GM23338 (cell line): Measurements from ENCODE around the gene NMD3. TPM values are rescaled to one million over a fixed set of nuclear protein-coding genes. Genes with fewer than 3 reads are reported as not detected.
A peak's percentile ranks its signal among the peaks of the same experiment; 100 is the strongest.

Experiments
- ATAC-seq: fragments of 200-7000 bp; cut with Tn5 transposase; 3 replicates; pipeline ENCODE4 v1.9.1; 2020
- DNase-seq: peaks from one replicate; pipeline ENCODE4 v3.0.0-alpha.2; 2015; ENCODE audit warnings: low spot score
- H2AFZ ChIP-seq: fragments of 200-600 bp; sonication (generic); 2 replicates; pipeline ENCODE4 v1.8.0; 2016; ENCODE audit warnings: antibody characterized with exemption, mild to moderate bottlenecking, moderate library complexity
- H3F3A ChIP-seq: fragments of 200-600 bp; sonication (generic); replicated peaks from 2 replicates; pipeline ENCODE4 v1.8.0; 2017; ENCODE audit warnings: antibody characterized with exemption, mixed run types, low read depth
- H3K27ac ChIP-seq: fragments of 200-600 bp; sonication (generic); 2 replicates; pipeline ENCODE4 v1.6.1; 2016; ENCODE audit warnings: low read depth
- H3K27me3 ChIP-seq: fragments of 200-600 bp; sonication (generic); 2 replicates; pipeline ENCODE4 v1.8.0; 2016; ENCODE audit warnings: mild to moderate bottlenecking, mixed run types, moderate library complexity; ENCODE audit not compliant: insufficient read depth
- H3K36me3 ChIP-seq: fragments of 200-600 bp; sonication (generic); 2 replicates; pipeline ENCODE4 v1.8.0; 2016; ENCODE audit warnings: mild to moderate bottlenecking; ENCODE audit not compliant: insufficient read depth
- H3K4me1 ChIP-seq: fragments of 200-600 bp; sonication (generic); 2 replicates; pipeline ENCODE4 v1.8.0; 2016; ENCODE audit warnings: mild to moderate bottlenecking, moderate library complexity; ENCODE audit not compliant: insufficient read depth
- H3K4me2 ChIP-seq: fragments of 200-600 bp; sonication (generic); 2 replicates; pipeline ENCODE4 v1.7.1; 2017; ENCODE audit warnings: mixed run types
- H3K4me3 ChIP-seq: fragments of 200-600 bp; sonication (generic); 2 replicates; pipeline ENCODE4 v1.6.1; 2016; ENCODE audit warnings: mixed run types
- H3K79me2 ChIP-seq: fragments of 200-600 bp; sonication (generic); replicated peaks from 2 replicates; pipeline ENCODE4 v1.8.0; 2017; ENCODE audit warnings: mild to moderate bottlenecking; ENCODE audit not compliant: insufficient read depth
- H3K9me2 ChIP-seq: fragments of 200-600 bp; sonication (generic); 2 replicates; pipeline ENCODE4 v1.8.0; 2017; ENCODE audit not compliant: insufficient read depth
- H4K20me1 ChIP-seq: fragments of 200-600 bp; sonication (generic); replicated peaks from 2 replicates; pipeline ENCODE4 v1.8.0; 2017; ENCODE audit warnings: mild to moderate bottlenecking; ENCODE audit not compliant: insufficient read depth
- H3K27ac Mint-ChIP-seq: 2 replicates; pipeline ENCODE4 v1.8.0; 2020; ENCODE audit warnings: inconsistent platforms, mild to moderate bottlenecking, moderate library complexity, mixed read lengths
- H3K27me3 Mint-ChIP-seq: 3 replicates; pipeline ENCODE4 v1.8.0; 2022; ENCODE audit warnings: low read depth, mild to moderate bottlenecking, moderate library complexity, mixed read lengths, inconsistent platforms; ENCODE audit not compliant: insufficient read depth, poor library complexity
- H3K36me3 Mint-ChIP-seq: 3 replicates; pipeline ENCODE4 v1.8.0; 2021; ENCODE audit warnings: low read depth, mild to moderate bottlenecking, inconsistent platforms, moderate library complexity, mixed read lengths
- H3K4me1 Mint-ChIP-seq: 3 replicates; pipeline ENCODE4 v1.8.0; 2020; ENCODE audit warnings: mild to moderate bottlenecking, inconsistent platforms, mixed read lengths
- H3K4me3 Mint-ChIP-seq: 3 replicates; pipeline ENCODE4 v1.8.0; 2021; ENCODE audit warnings: moderate library complexity, mild to moderate bottlenecking, inconsistent platforms, mixed read lengths
- H3K9me3 Mint-ChIP-seq: 3 replicates; pipeline ENCODE4 v1.8.0; 2020; ENCODE audit warnings: moderate library complexity, mild to moderate bottlenecking, inconsistent platforms, mixed read lengths
- CREB1 ChIP-seq: fragments of 250-450 bp; sonication (Bioruptor Pico); IDR thresholded peaks from 2 replicates; pipeline ENCODE4 v1.5.0; 2020; ENCODE audit warnings: low read depth, mild to moderate bottlenecking, moderate library complexity
- EZH2 ChIP-seq: fragments of 200-600 bp; sonication (generic); IDR thresholded peaks from one replicate; pipeline ENCODE4 v1.8.0; 2017; ENCODE audit warnings: antibody characterized with exemption, mild to moderate bottlenecking, low read depth; ENCODE audit not compliant: unreplicated experiment
- EZH2phosphoT487 ChIP-seq: fragments of 200-600 bp; sonication (generic); IDR thresholded peaks from one replicate; pipeline ENCODE4 v1.8.1; 2018; ENCODE audit warnings: antibody characterized with exemption; ENCODE audit not compliant: unreplicated experiment
- JUNB ChIP-seq: IDR thresholded peaks from one replicate; pipeline ENCODE4 v1.6.1; 2016; ENCODE audit warnings: antibody characterized with exemption; ENCODE audit not compliant: unreplicated experiment
- NANOG ChIP-seq: IDR thresholded peaks from 2 replicates; pipeline ENCODE4 v1.6.1; 2016; ENCODE audit warnings: antibody characterized with exemption, borderline replicate concordance
- POLR2AphosphoS5 ChIP-seq: IDR thresholded peaks from 2 replicates; pipeline ENCODE4 v1.6.1; 2016; ENCODE audit warnings: antibody characterized with exemption, low read depth
- STAT1 ChIP-seq: IDR thresholded peaks from one replicate; pipeline ENCODE4 v1.6.1; 2016; ENCODE audit warnings: antibody characterized with exemption; ENCODE audit not compliant: unreplicated experiment
- ZNF114 ChIP-seq: fragments of 250-450 bp; sonication (Bioruptor Pico); IDR thresholded peaks from 2 replicates; pipeline ENCODE4 v1.5.0; 2020; ENCODE audit warnings: mild to moderate bottlenecking, moderate library complexity
- ZNF331 ChIP-seq: fragments of 250-450 bp; sonication (Bioruptor Pico); IDR thresholded peaks from 2 replicates; pipeline ENCODE4 v1.5.0; 2020; ENCODE audit warnings: low read depth, mild to moderate bottlenecking, moderate library complexity
- polyA plus RNA-seq: library from polyadenylated mRNA; unstranded; fragments of >200 nt; fragmentation: Nextera tagmentation; extraction: Ambion mirVana; gene quantifications from 2 replicates; pipeline ENCODE4 v1.2.1, GENCODE V29; 2016
- total RNA-seq: library from RNA; depleted of rRNA; stranded (reverse); fragments of >200 nt; shearing (Covaris generic); gene quantifications from 2 replicates; pipeline ENCODE4 v1.2.3, GENCODE V29; 2014
- TF ChIP-seq, protein P1 (sequence below), 2 experiments: fragments of 200-600 bp in 1 of 2; sonication (generic) in 1 of 2; conservative IDR thresholded peaks; 2 replicates each; pipeline versions ENCODE4 v1.5.1 to v1.6.1; 2016 to 2017; ENCODE audit warnings: antibody characterized with exemption in 2 of 2, low read depth in 2 of 2, mild to moderate bottlenecking in 2 of 2, moderate library complexity in 1 of 2
- TF ChIP-seq, protein P2 (sequence below): IDR thresholded peaks from 2 replicates; pipeline ENCODE4 v1.6.1; 2016; ENCODE audit warnings: antibody characterized with exemption
- TF ChIP-seq, protein P3 (sequence below): fragments of 250-450 bp; sonication (Bioruptor Pico); IDR thresholded peaks from 2 replicates; pipeline ENCODE4 v1.5.0; 2020; ENCODE audit warnings: mild to moderate bottlenecking, moderate library complexity
- TF ChIP-seq, protein P4 (sequence below): IDR thresholded peaks from one replicate; pipeline ENCODE4 v1.6.1; 2018; ENCODE audit warnings: antibody characterized with exemption; ENCODE audit not compliant: unreplicated experiment

NMD3 gene
- total and polyA plus RNA-seq, 2 experiments from 2014 or later: 27.3 to 67.4 TPM

DNA sequence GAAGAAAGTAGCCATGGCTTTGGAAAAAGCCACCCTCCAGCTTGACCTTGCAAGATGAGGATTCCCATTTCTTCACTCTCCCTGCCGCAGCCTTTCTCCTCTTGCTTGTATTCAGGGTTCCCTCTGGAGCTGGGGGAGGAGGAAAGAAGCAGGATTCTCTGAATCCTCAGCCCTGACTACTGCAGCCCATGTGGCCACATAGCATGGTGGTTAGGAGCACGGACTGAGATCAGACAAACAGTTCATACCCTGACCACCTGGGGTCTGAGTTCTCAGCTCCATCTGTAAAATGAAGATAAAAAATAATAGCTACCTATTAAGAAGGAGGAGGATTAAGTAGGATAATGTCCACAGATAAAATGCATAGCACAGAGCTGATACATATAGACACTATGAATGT is 72.3 kb downstream of the NMD3 start:
- Mint-ChIP-seq H3K36me3 (peaks cover 20% of the 10 kb centered on the region), H3K4me3 (no peak overlapping the region), H3K27me3 (no peaks in the 10 kb centered on the region), H3K27ac (no peak overlapping the region), H3K4me1 (no peaks in the 10 kb centered on the region; the same call in 1 of the 3 replicates), H3K9me3 (peaks cover 16% of the 10 kb centered on the region)
- Histone ChIP-seq H3K4me2 (no peak overlapping the region), H4K20me1 (no peaks in the 10 kb centered on the region), H3K4me3 (no peak overlapping the region), H3K79me2 (no peaks in the 10 kb centered on the region), H3K36me3 (peaks cover 3% of the 10 kb centered on the region; the same call in 1 of the 2 replicates), H2AFZ (peak overlapping the region; percentile 54; the same call in 1 of the 2 replicates), H3K27ac (no peak overlapping the region), H3K27me3 (no peaks in the 10 kb centered on the region), H3F3A (no peaks in the 10 kb centered on the region), H3K4me1 (no peaks in the 10 kb centered on the region), H3K9me2 (no peaks in the 10 kb centered on the region)
- DNase-seq (no peak), ATAC-seq (peak; percentile 50; the same call in 1 of the 3 replicates)
- TF ChIP-seq, protein P1, sequence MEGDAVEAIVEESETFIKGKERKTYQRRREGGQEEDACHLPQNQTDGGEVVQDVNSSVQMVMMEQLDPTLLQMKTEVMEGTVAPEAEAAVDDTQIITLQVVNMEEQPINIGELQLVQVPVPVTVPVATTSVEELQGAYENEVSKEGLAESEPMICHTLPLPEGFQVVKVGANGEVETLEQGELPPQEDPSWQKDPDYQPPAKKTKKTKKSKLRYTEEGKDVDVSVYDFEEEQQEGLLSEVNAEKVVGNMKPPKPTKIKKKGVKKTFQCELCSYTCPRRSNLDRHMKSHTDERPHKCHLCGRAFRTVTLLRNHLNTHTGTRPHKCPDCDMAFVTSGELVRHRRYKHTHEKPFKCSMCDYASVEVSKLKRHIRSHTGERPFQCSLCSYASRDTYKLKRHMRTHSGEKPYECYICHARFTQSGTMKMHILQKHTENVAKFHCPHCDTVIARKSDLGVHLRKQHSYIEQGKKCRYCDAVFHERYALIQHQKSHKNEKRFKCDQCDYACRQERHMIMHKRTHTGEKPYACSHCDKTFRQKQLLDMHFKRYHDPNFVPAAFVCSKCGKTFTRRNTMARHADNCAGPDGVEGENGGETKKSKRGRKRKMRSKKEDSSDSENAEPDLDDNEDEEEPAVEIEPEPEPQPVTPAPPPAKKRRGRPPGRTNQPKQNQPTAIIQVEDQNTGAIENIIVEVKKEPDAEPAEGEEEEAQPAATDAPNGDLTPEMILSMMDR (conservative IDR thresholded peaks at IDR 0.05; ENCODE audit: low read depth in 2 of 2): no peak
- no peak for TF ChIP-seq POLR2AphosphoS5
- TF ChIP-seq EZH2phosphoT487: no peak
- TF ChIP-seq JUNB: no peak
- no peak for TF ChIP-seq CREB1 (CRISPR knock-in tag)
- no peak for TF ChIP-seq STAT1
- TF ChIP-seq, protein P2, sequence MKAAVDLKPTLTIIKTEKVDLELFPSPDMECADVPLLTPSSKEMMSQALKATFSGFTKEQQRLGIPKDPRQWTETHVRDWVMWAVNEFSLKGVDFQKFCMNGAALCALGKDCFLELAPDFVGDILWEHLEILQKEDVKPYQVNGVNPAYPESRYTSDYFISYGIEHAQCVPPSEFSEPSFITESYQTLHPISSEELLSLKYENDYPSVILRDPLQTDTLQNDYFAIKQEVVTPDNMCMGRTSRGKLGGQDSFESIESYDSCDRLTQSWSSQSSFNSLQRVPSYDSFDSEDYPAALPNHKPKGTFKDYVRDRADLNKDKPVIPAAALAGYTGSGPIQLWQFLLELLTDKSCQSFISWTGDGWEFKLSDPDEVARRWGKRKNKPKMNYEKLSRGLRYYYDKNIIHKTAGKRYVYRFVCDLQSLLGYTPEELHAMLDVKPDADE: no peak
- TF ChIP-seq, protein P3, sequence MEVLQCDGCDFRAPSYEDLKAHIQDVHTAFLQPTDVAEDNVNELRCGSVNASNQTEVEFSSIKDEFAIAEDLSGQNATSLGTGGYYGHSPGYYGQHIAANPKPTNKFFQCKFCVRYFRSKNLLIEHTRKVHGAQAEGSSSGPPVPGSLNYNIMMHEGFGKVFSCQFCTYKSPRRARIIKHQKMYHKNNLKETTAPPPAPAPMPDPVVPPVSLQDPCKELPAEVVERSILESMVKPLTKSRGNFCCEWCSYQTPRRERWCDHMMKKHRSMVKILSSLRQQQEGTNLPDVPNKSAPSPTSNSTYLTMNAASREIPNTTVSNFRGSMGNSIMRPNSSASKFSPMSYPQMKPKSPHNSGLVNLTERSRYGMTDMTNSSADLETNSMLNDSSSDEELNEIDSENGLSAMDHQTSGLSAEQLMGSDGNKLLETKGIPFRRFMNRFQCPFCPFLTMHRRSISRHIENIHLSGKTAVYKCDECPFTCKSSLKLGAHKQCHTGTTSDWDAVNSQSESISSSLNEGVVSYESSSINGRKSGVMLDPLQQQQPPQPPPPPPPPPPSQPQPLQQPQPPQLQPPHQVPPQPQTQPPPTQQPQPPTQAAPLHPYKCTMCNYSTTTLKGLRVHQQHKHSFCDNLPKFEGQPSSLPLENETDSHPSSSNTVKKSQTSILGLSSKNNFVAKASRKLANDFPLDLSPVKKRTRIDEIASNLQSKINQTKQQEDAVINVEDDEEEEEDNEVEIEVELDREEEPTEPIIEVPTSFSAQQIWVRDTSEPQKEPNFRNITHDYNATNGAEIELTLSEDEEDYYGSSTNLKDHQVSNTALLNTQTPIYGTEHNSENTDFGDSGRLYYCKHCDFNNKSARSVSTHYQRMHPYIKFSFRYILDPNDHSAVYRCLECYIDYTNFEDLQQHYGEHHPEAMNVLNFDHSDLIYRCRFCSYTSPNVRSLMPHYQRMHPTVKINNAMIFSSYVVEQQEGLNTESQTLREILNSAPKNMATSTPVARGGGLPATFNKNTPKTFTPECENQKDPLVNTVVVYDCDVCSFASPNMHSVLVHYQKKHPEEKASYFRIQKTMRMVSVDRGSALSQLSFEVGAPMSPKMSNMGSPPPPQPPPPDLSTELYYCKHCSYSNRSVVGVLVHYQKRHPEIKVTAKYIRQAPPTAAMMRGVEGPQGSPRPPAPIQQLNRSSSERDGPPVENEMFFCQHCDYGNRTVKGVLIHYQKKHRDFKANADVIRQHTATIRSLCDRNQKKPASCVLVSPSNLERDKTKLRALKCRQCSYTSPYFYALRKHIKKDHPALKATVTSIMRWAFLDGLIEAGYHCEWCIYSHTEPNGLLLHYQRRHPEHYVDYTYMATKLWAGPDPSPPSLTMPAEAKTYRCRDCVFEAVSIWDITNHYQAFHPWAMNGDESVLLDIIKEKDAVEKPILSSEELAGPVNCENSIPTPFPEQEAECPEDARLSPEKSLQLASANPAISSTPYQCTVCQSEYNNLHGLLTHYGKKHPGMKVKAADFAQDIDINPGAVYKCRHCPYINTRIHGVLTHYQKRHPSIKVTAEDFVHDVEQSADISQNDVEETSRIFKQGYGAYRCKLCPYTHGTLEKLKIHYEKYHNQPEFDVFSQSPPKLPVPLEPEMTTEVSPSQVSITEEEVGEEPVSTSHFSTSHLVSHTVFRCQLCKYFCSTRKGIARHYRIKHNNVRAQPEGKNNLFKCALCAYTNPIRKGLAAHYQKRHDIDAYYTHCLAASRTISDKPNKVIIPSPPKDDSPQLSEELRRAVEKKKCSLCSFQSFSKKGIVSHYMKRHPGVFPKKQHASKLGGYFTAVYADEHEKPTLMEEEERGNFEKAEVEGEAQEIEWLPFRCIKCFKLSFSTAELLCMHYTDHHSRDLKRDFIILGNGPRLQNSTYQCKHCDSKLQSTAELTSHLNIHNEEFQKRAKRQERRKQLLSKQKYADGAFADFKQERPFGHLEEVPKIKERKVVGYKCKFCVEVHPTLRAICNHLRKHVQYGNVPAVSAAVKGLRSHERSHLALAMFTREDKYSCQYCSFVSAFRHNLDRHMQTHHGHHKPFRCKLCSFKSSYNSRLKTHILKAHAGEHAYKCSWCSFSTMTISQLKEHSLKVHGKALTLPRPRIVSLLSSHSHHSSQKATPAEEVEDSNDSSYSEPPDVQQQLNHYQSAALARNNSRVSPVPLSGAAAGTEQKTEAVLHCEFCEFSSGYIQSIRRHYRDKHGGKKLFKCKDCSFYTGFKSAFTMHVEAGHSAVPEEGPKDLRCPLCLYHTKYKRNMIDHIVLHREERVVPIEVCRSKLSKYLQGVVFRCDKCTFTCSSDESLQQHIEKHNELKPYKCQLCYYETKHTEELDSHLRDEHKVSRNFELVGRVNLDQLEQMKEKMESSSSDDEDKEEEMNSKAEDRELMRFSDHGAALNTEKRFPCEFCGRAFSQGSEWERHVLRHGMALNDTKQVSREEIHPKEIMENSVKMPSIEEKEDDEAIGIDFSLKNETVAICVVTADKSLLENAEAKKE (CRISPR knock-in tag): no peak
- TF ChIP-seq ZNF331 (CRISPR knock-in tag): no peak
- no peak for TF ChIP-seq NANOG
- TF ChIP-seq EZH2: no peak
- TF ChIP-seq ZNF114 (CRISPR knock-in tag): no peak
- TF ChIP-seq, protein P4, sequence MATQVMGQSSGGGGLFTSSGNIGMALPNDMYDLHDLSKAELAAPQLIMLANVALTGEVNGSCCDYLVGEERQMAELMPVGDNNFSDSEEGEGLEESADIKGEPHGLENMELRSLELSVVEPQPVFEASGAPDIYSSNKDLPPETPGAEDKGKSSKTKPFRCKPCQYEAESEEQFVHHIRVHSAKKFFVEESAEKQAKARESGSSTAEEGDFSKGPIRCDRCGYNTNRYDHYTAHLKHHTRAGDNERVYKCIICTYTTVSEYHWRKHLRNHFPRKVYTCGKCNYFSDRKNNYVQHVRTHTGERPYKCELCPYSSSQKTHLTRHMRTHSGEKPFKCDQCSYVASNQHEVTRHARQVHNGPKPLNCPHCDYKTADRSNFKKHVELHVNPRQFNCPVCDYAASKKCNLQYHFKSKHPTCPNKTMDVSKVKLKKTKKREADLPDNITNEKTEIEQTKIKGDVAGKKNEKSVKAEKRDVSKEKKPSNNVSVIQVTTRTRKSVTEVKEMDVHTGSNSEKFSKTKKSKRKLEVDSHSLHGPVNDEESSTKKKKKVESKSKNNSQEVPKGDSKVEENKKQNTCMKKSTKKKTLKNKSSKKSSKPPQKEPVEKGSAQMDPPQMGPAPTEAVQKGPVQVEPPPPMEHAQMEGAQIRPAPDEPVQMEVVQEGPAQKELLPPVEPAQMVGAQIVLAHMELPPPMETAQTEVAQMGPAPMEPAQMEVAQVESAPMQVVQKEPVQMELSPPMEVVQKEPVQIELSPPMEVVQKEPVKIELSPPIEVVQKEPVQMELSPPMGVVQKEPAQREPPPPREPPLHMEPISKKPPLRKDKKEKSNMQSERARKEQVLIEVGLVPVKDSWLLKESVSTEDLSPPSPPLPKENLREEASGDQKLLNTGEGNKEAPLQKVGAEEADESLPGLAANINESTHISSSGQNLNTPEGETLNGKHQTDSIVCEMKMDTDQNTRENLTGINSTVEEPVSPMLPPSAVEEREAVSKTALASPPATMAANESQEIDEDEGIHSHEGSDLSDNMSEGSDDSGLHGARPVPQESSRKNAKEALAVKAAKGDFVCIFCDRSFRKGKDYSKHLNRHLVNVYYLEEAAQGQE: no peak
